ENCODE results near the gene GAS2L3. TPM values are rescaled to one million over a fixed set of nuclear protein-coding genes. Genes with fewer than 3 reads are reported as not detected.
"Not testable (repeated sequence)": the region's sequence is repeated elsewhere in the genome, so short reads cannot be mapped to it uniquely, and the experiment has no call there.

GAS2L3 gene
- total RNA-seq, 1 donor from 2014 or later = 2.7 TPM

DNA sequence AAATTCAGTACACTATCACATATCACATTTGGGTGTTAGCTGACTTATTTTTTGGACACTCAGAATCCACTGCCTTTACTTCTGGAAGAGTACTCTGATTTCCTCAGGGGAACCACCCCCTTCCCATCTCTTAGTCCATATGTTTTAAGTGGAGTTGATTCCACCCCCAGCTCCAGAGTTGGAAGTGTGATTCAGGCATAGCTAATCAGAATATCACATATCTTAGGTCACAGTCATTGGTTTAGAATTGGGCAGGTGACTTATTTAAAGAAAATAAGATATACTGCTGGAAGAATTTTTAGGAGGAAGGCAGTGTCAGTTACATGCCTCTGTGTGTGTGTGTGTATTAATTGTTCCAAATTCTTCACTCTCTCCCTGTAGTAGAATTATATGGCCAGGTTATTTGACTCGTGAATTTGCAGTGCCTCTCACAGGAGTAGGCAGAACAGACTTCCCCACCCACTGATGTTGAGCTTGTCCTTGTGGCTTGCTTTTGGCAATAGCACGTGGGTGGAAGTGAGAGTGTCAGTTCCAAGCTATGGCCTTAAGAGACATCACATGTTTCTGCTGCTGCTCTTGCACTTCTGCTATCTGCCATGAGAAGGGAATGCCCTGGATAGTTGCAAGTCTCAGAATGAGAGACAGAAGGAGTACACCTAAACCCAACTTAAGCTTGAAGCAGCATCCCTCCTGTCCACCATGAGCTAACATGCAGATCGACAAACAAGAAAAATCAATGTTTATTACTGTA lies 6.4 kb upstream of the GAS2L3 start:
- ATAC-seq (peak; percentile 77), DNase-seq (ENCODE audit: missing footprints) (no peak)
- intact Hi-C loops (cut with DNase I) = no loop called here

DNA sequence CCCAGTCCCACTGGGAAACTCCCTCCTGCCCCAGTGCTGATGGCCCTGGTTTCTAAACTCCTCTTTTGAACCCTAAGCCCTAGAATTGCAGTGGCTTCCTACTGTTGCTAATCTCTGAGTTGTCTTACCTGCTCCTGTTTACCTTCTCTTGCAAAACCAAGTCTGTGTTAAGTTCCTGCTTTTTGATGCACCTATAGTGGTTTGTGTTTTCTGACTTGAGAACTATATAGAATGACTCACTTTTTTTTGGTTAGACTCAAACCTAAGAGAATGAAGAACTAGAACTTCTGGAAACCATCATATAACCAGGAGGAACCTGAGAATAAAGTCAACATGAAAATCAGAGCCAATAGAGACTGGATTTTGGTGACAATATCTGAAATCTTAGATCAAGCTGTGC lies 5.5 kb upstream of the GAS2L3 start:
- DNase-seq (ENCODE audit: missing footprints) = no peak
- intact Hi-C loops (cut with DNase I) = no loop called here
- no peak for ATAC-seq

DNA sequence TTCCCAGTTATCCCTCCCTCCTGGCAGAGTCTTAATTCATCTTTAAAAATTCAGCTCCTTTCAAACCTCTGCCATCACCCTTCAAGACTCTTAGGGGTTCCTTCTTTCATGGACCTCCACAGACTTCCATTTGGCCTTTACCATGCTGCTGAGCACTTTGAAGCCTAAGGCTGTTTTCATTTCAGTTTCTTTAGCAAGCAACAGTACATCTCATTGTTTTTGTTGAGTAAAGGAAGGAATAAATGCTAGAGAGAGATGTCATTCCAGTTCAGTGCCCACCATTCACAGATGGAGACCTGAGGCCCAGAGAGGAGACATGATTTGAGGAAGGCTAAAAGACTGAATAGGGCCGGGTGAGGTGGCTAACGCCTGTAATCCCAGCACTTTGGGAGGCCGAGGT lies 1.3 kb upstream of the GAS2L3 start:
- no peak for DNase-seq (ENCODE audit: missing footprints)
- no peak for ATAC-seq
- intact Hi-C loops (cut with DNase I) = no loop called here

DNA sequence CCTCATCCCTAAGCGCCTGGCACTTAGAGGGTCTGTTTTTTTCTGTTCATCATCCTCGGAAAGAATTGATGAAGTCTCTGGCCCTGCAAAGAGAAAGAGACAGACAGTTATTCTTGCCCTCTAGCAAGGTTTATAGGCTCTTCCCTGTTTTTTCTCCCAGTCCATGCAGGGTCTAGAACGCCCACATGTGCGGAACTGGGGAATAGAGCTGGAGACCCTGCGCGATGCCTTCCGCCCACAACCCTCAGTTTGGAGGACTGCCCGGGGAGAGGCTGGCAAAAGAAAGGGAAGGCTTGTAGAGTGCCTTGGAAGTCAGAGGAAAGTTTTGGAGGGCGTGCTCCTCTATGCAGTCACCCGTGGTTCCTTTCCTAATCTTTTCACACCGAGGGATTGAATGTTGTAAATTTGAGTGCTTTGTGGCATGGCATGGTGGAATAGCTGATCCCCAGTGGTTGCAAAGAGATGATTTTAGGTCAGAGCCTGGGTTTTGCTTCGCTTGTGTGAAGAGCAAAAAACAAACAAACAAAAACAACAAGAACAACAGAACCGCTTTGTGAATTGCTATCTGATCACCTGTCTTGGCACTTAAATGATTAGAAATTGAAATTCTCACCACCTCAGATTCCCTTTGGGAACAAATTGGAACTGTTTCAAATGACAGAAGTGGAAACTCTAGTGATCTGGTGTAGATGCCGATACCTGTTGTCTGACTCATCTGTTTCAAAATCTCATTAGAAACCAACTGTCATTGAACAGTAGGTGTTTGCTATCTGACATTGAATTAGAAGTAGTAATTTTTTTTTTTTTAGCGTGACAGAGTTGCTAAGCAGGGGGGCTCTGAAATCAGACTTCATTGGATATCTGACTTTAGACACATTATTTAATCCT lies 947 bp downstream of the GAS2L3 start:
- DNase-seq (ENCODE audit: missing footprints) (peak; percentile 68), ATAC-seq (peak; percentile 36)
- intact Hi-C loops (cut with DNase I) = no loop called here

DNA sequence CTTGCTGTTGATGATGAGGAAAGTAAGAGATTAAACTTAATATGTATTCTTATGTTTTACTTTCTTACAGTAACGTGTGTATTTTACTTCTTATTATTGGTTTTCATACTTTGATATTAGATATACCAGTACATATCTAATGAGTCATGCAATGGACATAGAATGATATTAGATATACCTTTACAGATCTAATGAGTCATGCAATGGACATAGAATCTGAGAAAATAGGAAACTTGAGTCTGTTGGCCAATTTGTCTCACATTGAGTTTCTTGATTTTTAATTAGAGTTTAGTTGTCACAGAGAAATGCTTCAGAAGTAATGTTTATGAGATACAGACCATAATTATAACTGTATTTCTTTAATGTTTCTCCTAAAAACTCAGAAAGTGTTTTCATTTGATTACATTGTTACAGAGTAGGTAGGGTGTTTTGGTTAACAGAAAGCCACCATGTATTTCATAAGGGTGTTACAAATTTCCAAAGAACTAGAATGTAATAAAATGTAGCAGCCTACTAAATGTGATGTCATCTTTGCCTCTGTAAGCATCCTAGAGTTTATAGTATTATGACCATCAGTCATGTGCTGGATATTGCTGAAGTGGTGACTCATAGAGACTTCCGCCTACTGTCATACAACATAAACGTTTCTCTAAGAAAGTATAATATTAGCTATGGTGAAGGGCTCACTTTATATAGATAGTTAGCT lies 3.0 kb downstream of the GAS2L3 start:
- intact Hi-C loops (cut with DNase I) = no loop called here
- ATAC-seq = no peak

DNA sequence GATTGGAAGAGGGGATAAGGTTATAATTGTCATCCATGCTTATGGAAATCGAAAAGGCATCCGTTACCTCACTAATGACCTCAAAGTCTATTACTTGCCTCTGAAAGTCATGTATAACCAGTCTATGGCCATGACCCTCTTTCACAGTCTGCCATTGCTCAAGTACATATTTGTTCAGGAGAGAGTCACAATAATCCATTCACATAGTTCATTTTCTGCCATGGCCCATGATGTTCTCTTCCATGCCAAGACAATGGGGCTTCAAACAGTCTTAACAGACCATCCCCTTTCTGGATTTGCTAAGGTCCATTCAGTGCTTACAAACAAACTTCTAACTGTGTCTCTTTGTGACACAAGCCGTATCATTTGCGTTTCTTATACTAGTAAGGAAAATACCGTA lies 5.4 kb downstream of the GAS2L3 start:
- DNase-seq (ENCODE audit: missing footprints) = no peak
- intact Hi-C loops (cut with DNase I) = no loop called here
- no peak for ATAC-seq

More for the DNA sequence above, 3.0 kb downstream of the GAS2L3 start:
- no peak for DNase-seq (ENCODE audit: missing footprints)

DNA sequence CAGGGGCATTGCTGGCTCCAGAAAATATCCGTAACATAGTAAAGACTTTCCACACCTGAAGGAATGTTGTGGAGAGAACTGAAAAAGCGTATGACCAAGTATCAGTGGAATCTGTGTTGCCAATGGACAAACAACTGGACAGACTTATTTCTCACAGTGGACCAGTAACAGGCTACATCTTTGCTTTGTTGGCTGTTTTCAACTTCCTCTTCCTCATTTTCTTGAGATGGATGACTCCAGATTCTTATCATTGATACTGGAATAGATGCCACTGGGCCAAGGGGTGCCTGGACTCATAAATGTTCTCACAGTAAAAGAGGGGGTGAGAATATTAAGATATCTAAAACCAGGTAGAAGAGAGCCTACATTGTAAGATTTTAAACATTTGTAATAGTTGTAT lies 6.4 kb downstream of the GAS2L3 start:
- DNase-seq (ENCODE audit: missing footprints) (no peak), ATAC-seq (no peak)
- intact Hi-C loops (cut with DNase I) = no loop called here

DNA sequence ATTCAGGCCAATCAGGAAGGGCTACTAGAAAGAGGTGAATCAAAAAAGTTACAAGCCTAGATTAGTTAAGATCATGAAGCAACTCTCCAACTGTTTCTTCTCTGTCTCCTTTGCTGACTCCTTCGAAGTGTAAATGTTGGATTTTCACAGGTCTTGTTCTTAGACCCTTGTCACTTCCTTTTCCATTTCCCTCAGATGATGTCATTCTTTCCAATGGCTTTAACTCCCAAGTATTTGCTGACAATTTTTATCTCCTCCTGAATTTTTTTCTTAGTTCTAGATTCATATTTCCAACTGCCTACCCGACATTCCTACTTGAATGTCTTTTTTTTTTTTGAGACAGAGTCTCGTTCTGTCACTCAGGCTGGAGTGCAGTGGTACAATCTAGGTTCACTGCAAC lies 10.8 kb downstream of the GAS2L3 start:
- ATAC-seq (no peak), DNase-seq (ENCODE audit: missing footprints) (no peak)
- intact Hi-C loops (cut with DNase I) = no loop called here

DNA sequence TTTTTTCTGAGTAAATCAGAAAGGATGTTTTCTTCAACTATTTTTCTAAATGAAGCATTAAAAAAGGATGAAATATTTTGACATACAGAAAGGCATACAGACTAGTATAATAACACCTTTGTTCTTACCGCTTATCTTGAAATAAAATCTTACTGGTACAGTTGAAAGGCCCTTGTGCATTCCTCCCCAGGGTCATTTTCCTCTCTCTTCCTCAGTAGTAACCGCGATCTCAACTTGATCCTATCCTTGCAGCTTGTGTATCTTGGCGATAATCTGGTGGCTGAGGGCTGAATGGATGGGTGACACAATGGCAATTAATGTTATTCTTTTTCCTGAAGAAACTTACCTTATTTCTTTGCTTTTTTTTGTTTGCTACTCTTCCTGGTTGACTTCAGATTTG lies 18.5 kb downstream of the GAS2L3 start:
- intact Hi-C loops (cut with DNase I) = no loop called here
- DNase-seq (ENCODE audit: missing footprints) = no peak
- no peak for ATAC-seq

DNA sequence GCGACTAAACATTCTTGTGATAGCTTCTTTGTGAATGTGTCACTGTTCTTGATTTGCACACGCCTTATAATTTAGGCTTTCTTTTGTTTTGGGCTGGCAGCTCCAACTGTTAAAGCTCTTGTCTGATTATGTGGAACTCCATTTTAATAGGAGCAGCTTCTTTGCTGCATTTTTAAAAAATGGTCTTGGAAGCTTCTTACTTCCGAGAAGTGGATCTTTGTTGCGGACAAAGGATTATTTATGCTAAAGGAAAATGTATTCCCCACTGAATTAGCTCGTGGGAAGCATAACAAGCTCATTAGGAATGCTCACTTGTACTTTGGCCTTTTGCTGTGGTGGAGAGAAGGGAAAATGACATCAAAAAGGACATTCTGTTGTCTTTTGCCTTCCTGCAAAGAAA lies 20.0 kb downstream of the GAS2L3 start:
- ATAC-seq (no peak), DNase-seq (ENCODE audit: missing footprints) (no peak)
- intact Hi-C loops (cut with DNase I) = no loop called here

DNA sequence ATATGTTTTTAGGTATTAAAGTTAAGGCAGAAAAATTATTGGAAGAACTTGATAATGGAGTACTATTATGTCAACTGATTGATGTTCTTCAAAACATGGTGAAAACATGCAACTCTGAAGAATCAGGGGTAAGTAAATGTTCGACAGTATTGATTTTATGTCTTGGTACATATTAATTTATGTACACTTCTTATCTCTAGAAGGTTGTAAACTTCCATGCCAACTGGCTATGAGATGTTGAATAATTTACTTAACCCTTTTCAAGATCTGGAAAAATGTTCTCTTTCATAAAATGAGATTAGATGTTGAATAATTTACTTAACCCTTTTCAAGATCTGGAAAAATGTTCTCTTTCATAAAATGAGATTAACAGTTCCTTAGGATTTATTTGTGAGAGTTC lies 28.1 kb downstream of the GAS2L3 start:
- no peak for DNase-seq (ENCODE audit: missing footprints)
- intact Hi-C loops (cut with DNase I) = no loop called here
- no peak for ATAC-seq

DNA sequence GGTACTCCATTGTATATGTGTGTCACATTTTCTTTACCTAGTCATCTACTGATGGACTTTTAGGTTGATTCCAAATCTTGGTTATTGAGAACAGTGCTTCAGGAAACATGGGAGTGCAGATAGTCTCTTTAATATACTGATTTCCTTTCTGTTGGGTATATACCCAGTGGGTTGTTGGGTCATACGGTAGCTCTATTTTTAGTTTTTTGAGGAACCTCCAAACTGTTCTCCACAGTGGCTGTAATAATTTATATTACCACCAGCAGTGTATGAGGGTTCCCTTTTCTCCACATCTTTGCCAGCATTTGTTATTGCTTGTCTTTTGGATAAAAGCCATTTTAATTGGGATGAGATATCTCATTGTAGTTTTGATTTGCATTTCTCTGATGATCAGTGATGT lies 29.5 kb downstream of the GAS2L3 start:
- intact Hi-C loops (cut with DNase I); ATAC-seq; DNase-seq (ENCODE audit: missing footprints): not testable (repeated sequence)

DNA sequence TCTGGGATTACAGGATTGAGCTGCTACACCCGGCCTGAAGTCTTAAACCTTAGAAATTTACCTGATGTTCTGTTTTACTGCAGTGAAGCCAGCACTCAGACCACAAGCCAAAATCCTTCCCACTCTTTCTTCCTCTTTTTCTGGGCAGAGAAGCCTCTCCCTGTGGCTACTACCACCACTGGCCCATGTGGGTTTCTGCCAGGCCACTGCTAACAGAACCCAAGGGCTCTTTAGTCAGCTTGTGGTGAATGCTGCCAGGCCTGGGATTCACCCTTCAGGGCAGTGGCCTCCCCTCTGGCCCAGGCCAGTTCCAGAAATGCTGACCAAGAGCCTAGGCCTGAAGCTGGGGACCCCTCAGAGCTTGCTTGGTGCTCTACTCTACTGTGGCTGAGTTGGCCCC lies 35.3 kb downstream of the GAS2L3 start:
- ATAC-seq (no peak), DNase-seq (ENCODE audit: missing footprints) (no peak)
- intact Hi-C loops (cut with DNase I) = no loop called here

DNA sequence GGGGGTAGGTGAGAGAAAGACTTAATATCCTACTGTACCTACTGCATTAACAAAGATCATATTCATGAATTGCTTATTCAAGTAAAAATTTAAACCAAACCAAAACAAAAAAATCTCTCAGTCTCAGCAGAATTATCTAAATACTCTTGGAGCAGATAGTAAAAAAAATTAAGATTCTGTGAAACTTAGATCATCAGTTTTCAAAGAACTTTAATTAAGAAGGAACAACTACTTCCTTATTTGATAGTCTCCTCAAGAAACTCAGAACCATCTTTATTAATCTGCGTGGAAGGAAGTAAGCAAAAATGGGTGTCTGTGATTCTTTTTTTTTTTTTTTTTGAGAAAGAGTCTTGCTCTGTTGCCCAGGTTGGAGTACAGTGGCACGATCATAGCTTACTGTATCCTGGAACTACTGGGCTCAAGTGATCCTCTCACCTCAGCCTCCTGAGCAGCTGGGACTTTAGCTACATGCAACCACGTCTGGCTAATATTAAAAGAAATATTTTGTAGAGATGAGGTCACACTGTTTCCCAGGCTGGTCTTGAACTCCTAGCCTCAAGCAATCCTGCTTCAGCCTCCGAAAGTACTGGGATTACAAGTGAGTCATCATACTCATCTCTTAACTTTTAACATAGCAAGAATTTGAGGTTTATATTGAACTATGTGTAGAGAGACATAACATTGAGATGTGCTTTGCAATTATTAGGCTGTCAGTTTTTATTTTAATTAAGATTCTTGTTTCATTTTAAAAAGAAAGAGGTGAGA lies 37.4 kb downstream of the GAS2L3 start:
- intact Hi-C loops (cut with DNase I) = no loop called here
- no peak for ATAC-seq
- no peak for DNase-seq (ENCODE audit: missing footprints)

DNA sequence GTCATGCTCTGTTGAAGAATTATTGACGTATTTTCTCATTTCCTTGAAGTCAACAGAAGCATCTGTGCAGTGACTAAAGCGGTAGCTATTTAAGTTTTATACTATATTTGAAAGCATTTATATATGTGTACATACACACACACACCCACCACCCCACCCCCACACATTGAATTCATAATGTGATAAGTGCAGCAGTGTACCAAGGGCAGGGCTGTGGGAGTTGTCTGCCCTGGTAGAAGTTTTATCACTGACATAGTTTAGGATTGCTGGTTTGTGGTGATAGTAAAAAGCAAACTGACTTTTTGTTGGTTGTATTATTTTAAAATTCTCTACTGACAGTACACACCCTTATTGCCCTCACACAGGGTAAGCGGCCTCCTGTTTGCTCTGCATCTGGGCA lies 39.1 kb downstream of the GAS2L3 start:
- intact Hi-C loops (cut with DNase I) = no loop called here
- no peak for DNase-seq (ENCODE audit: missing footprints)
- ATAC-seq = no peak

DNA sequence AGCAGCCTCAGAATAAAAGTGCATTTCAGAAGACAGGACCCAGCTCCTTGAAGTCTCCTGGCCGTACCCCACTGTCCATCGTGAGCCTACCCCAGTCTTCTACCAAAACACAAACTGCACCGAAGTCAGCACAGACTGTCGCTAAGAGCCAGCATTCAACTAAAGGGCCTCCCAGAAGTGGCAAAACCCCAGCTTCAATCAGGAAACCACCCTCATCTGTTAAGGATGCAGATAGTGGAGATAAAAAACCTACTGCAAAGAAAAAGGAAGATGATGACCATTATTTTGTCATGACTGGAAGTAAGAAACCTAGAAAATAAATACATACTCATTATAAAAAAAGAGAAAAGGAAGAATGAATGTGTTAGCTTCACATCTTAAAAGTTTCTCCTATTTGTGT lies 51.1 kb downstream of the GAS2L3 start:
- ATAC-seq (no peak), DNase-seq (ENCODE audit: missing footprints) (no peak)
- intact Hi-C loops (cut with DNase I) = no loop called here

DNA sequence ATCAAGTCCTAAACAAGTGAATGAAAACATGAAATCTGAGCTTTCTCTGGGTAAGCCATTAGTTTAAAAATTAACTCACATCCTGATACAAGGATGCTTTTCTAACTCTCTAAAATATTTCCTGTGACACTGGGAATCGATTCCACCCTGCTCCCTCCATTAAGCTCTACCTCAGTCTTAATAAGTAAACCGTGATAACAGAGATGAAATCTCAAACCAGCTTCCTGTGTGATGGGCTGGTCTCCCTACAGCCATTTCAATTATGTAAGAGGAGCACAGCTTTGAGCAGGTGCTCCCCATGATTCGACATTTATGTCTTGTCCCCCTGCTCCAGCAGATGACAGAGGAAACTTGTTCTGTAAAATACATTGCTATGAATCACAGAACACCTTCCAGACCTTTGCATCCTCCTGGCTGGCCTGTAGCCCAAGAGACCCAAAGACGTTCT lies 59.0 kb downstream of the GAS2L3 start:
- intact Hi-C loops (cut with DNase I) = no loop called here
- DNase-seq (ENCODE audit: missing footprints) (no peak), ATAC-seq (no peak)

DNA sequence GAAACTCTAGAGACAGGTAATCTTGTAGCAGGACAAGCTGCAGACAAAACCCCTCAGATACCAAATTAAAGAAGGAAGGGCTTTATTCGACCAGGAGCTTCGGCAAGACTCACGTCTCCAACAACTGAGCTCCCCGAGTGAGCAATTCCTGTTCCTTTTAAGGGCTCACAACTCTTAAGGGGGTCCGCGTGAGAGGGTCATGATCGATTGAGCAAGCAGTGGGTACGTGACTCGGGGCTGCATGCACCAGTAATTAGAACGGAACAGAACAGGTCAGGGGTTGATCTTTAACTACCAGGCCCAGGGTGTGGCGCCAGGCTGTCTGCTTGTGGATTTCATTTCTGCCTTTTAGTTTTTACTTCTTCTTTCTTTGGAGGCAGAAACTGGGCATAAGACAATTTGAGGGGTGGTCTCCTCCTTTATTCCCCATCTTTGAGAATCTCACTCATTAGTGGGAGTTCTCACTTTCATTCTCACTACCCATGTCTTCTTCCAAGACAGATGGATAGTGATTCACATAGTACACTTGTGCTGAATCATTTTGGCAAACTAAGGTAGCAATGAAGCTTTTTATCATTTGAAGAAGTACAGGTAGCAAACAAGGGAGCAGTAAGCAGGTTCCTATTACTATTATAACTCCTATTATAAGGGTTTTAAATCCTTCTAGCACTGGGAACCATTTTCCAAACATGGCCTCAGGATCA lies 59.8 kb downstream of the GAS2L3 start:
- ATAC-seq; intact Hi-C loops (cut with DNase I); DNase-seq (ENCODE audit: missing footprints): not testable (repeated sequence)

All from Right ventricle myocardium inferior (tissue), 1 donor.